ENCODE results near the gene KRT74.

KRT74 gene

DNA sequence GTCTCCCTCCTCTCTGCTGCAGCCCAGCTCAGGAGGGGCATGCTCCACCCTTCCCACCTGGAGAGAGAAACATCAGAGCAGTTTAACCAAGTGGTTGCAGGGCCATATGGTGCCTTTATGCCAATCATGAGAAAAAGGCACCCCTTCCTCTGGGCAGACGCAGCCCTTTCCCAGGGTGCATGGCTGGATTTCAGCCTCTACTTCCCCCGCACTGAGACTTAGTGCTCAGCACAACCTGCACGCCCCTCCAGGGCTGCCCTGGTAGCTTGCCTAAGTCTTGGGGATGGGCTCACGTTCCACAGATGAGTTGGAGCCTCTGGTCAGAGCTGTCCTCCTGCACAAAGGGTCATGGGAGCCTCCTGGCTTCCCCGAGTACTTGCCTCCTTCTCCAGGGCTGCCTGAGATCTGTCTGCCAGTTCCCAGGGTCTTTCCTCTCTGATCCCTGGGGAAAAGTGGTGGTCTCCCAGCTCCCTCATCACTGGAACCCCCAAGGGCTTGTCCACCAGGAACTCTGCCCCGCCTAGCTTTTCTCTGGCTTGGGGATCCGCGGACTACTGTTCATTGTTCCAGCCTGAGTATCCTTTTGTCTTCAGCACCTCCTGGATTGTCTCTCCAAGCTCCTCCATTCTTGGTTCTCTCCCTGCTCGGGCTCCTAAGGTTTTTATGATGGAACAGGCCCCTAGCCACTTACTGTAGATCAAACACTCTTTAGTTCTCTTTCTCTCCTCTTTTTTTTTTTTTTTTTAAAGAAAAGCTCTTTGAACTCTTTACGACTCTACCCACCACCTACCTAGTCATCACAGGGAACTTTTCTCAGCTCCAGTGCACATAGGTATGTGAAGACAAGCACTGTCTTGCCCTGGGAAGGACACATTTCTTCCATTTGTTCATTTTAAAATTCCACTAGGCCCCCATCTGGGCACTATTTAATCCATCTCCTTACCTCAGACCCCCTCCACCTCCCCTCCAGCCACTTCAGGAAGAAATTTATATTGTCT, 6.1 kb upstream of the KRT74 start:
- DNase-seq (ENCODE audit: extremely low read depth, low read depth): no peak
- TF ChIP-seq, protein P1, sequence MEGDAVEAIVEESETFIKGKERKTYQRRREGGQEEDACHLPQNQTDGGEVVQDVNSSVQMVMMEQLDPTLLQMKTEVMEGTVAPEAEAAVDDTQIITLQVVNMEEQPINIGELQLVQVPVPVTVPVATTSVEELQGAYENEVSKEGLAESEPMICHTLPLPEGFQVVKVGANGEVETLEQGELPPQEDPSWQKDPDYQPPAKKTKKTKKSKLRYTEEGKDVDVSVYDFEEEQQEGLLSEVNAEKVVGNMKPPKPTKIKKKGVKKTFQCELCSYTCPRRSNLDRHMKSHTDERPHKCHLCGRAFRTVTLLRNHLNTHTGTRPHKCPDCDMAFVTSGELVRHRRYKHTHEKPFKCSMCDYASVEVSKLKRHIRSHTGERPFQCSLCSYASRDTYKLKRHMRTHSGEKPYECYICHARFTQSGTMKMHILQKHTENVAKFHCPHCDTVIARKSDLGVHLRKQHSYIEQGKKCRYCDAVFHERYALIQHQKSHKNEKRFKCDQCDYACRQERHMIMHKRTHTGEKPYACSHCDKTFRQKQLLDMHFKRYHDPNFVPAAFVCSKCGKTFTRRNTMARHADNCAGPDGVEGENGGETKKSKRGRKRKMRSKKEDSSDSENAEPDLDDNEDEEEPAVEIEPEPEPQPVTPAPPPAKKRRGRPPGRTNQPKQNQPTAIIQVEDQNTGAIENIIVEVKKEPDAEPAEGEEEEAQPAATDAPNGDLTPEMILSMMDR (IDR thresholded peaks at IDR 0.05; ENCODE audit: low read depth, low read length, missing control alignments): no peak
- H3K4me3 ChIP-seq (replicated peaks; ENCODE audit: low read depth, low read length): no peak overlapping the region

DNA sequence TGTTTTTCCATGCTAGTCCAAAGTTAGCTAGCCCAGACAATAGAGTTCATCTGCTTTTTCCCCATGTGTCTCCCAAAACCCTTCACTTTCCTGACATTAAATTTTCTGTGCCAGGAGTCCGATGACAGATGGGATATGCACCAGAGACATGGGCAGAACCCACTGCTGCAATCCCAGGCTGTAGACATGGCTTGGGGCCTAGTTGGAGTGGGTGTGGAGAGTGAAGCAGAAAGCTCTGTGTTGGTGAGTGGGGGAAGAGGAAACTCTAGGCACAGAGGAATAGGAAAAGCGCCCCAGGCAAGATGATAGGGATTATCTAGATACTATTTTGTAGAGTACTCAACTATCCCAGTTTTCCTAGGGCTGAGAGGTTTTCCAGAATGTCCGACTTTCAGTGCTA, 4.8 kb upstream of the KRT74 start:
- DNase-seq (ENCODE audit: extremely low read depth, low read depth): no peak
- H3K4me3 ChIP-seq (replicated peaks; ENCODE audit: low read depth, low read length): no peak overlapping the region
- TF ChIP-seq, protein P1 (IDR thresholded peaks at IDR 0.05; ENCODE audit: low read depth, low read length, missing control alignments): no peak

GRCh38 chr12:52577316-52577715, 3.7 kb upstream of the KRT74 start:
- no peak for DNase-seq (ENCODE audit: extremely low read depth, low read depth)
- TF ChIP-seq, protein P1 (IDR thresholded peaks at IDR 0.05; ENCODE audit: low read depth, low read length, missing control alignments): no peak
- H3K4me3 ChIP-seq (replicated peaks; ENCODE audit: low read depth, low read length): no peak overlapping the region

- H3K4me3 ChIP-seq (replicated peaks; ENCODE audit: low read depth, low read length): no peak overlapping the region
- TF ChIP-seq, protein P1 (IDR thresholded peaks at IDR 0.05; ENCODE audit: low read depth, low read length, missing control alignments): no peak
- DNase-seq (ENCODE audit: extremely low read depth, low read depth): no peak
These were observed 2.3 kb upstream of the KRT74 start for GRCh38 chr12:52575948-52576347.

- TF ChIP-seq, protein P1 (IDR thresholded peaks at IDR 0.05; ENCODE audit: low read depth, low read length, missing control alignments): no peak
- no peak overlapping the region for H3K4me3 ChIP-seq (replicated peaks; ENCODE audit: low read depth, low read length)
- DNase-seq (ENCODE audit: extremely low read depth, low read depth): no peak
These were observed 1.6 kb upstream of the KRT74 start for GRCh38 chr12:52575256-52575655.

- TF ChIP-seq, protein P1 (IDR thresholded peaks at IDR 0.05; ENCODE audit: low read depth, low read length, missing control alignments): no peak
- no peak overlapping the region for H3K4me3 ChIP-seq (replicated peaks; ENCODE audit: low read depth, low read length)
- DNase-seq (ENCODE audit: extremely low read depth, low read depth): no peak
These were observed 337 bp downstream of the KRT74 start for GRCh38 chr12:52573306-52573705.

All from HFF-Myc (cell line).